GM12875 (cell line): ENCODE data around the gene EIF4G1.
A peak's percentile ranks its signal among the peaks of the same experiment; 100 is the strongest.

Experiments used
- H3K4me3 ChIP-seq: one replicate; pipeline ENCODE4 v1.5.1; 2011; ENCODE audit warnings: low read depth, low read length, control low read depth
- TF ChIP-seq, protein P1 (sequence below): IDR thresholded peaks from 2 replicates; pipeline ENCODE4 v1.5.1; 2011; ENCODE audit warnings: low read depth, mild to moderate bottlenecking, control low read depth, inconsistent platforms, low read length, moderate library complexity, borderline replicate concordance; ENCODE audit not compliant: insufficient read depth

EIF4G1 gene

DNA sequence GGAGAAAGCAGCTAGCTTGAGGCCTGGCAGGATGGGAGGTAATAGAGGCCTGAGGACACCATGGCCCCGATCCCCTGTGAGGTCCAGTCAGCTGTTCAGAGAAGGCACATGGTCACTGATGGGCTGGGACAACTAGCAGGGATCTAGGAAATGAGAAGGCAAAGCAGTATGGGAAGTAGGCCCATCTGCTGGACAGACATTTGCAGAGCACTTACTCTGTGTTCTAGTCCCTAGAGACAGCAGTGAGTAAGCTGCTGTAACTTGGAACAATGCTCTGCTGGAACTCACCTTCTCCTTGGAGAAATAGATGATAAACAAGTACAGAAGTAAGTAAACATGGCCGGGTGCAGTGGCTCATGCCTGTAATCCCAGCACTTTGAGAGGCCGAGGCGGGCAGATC lies 31.5 kb upstream of the EIF4G1 start:
- TF ChIP-seq, protein P1, sequence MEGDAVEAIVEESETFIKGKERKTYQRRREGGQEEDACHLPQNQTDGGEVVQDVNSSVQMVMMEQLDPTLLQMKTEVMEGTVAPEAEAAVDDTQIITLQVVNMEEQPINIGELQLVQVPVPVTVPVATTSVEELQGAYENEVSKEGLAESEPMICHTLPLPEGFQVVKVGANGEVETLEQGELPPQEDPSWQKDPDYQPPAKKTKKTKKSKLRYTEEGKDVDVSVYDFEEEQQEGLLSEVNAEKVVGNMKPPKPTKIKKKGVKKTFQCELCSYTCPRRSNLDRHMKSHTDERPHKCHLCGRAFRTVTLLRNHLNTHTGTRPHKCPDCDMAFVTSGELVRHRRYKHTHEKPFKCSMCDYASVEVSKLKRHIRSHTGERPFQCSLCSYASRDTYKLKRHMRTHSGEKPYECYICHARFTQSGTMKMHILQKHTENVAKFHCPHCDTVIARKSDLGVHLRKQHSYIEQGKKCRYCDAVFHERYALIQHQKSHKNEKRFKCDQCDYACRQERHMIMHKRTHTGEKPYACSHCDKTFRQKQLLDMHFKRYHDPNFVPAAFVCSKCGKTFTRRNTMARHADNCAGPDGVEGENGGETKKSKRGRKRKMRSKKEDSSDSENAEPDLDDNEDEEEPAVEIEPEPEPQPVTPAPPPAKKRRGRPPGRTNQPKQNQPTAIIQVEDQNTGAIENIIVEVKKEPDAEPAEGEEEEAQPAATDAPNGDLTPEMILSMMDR, result no peak
- H3K4me3 ChIP-seq, result no peak overlapping the region

DNA sequence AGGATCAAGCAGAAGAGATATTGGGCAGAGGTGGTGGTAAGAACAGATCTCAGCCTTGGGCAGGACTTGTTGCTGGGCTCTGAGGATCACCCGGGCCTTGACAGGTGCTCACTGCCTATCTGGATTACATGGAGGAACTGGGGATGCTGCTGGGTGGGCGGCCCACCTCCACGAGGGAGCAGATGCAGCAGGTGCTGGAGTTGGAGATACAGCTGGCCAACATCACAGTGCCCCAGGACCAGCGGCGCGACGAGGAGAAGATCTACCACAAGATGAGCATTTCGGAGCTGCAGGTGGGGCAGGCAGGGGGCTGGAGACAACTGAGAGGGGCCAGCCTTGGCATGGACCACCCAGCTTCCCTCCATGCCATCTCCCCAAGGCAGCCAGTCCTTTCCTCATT lies 30.7 kb upstream of the EIF4G1 start:
- TF ChIP-seq, protein P1, result no peak
- H3K4me3 ChIP-seq, result no peak overlapping the region

GRCh38 chr3:184284696-184285095 lies 29.7 kb upstream of the EIF4G1 start:
- no peak overlapping the region for H3K4me3 ChIP-seq
- TF ChIP-seq, protein P1, result peak; percentile 21; the same call in 1 of the 2 replicates

- TF ChIP-seq, protein P1, result peak; percentile 66
- H3K4me3 ChIP-seq, result no peak overlapping the region
These were observed 24.9 kb upstream of the EIF4G1 start for GRCh38 chr3:184289426-184289938.

DNA sequence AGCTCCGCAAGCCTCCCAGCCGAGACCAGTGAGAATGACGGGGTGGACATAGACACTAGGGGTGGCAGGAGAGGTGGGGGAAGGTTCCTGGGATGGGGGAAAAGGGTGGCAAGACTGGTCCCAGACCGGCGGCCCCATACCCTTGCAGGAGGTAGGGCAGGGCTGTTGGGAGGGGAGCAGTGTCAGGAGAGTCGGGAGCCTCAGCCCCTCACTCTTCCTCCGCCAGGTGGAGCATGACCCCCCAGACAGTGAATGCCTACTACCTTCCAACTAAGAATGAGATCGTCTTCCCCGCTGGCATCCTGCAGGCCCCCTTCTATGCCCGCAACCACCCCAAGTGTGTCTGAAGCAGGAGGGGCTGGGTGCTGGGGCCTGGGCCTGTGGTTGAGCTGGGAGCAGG lies 24.1 kb upstream of the EIF4G1 start:
- TF ChIP-seq, protein P1, result no peak
- H3K4me3 ChIP-seq, result no peak overlapping the region

DNA sequence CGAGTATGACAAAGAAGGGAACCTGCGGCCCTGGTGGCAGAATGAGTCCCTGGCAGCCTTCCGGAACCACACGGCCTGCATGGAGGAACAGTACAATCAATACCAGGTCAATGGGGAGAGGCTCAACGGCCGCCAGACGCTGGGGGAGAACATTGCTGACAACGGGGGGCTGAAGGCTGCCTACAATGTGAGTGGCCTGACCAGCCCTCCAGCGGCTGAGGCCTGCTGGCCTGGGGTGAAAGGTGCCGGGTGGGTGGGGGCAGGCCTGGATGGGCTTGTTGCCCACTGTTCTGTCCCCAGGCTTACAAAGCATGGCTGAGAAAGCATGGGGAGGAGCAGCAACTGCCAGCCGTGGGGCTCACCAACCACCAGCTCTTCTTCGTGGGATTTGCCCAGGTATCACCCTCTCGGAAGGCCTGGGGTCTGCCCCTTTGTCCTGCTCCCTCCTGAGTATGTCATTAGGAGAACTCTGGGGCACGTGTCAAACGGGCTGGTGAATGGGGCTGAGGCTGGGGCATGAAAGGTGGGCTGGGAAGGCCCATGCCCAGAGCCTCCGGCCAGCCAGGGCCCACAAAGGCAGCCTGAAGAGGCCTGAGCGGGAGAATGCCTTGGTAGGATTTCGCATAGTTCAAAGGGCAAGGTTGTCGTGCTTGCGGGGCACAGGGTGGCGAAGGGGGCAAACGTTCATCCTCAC lies 23.2 kb upstream of the EIF4G1 start:
- TF ChIP-seq, protein P1, result no peak

More for the DNA sequence above, 23.2 kb upstream of the EIF4G1 start:
- no peak overlapping the region for H3K4me3 ChIP-seq
